Measurements from ENCODE around the gene TRAM2.

Gene TRAM2

GRCh38 chr6:52511572-52512151 is 65.2 kb downstream of the TRAM2 start:
- no peaks in the 10 kb centered on the region for H3K36me3 ChIP-seq (ENCODE audit: low read length)
- no peaks in the 10 kb centered on the region for H3K9me3 ChIP-seq (ENCODE audit: insufficient read depth, low read length)
- no peak overlapping the region for H3K9ac ChIP-seq (ENCODE audit: low read length)
- H3K4me2 ChIP-seq (ENCODE audit: low read depth, low read length, poor library complexity, severe bottlenecking): no peak overlapping the region
- no peak overlapping the region for H3K27ac ChIP-seq (ENCODE audit: low read depth, low read length)
- no peaks in the 10 kb centered on the region for H3F3A ChIP-seq (ENCODE audit: insufficient read depth)
- H3K27me3 ChIP-seq (ENCODE audit: low read length): no peaks in the 10 kb centered on the region
- no peaks in the 10 kb centered on the region for H3K79me2 ChIP-seq (ENCODE audit: insufficient read depth, low read length)
- no peaks in the 10 kb centered on the region for H3K9me2 ChIP-seq (replicated peaks; ENCODE audit: insufficient read depth, low read length)
- no peaks in the 10 kb centered on the region for H4K20me1 ChIP-seq (ENCODE audit: low read depth, low read length)
- H3K4me3 ChIP-seq (ENCODE audit: insufficient read depth, low read length, poor library complexity, severe bottlenecking): no peak overlapping the region
- TF ChIP-seq, protein P1, sequence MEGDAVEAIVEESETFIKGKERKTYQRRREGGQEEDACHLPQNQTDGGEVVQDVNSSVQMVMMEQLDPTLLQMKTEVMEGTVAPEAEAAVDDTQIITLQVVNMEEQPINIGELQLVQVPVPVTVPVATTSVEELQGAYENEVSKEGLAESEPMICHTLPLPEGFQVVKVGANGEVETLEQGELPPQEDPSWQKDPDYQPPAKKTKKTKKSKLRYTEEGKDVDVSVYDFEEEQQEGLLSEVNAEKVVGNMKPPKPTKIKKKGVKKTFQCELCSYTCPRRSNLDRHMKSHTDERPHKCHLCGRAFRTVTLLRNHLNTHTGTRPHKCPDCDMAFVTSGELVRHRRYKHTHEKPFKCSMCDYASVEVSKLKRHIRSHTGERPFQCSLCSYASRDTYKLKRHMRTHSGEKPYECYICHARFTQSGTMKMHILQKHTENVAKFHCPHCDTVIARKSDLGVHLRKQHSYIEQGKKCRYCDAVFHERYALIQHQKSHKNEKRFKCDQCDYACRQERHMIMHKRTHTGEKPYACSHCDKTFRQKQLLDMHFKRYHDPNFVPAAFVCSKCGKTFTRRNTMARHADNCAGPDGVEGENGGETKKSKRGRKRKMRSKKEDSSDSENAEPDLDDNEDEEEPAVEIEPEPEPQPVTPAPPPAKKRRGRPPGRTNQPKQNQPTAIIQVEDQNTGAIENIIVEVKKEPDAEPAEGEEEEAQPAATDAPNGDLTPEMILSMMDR (IDR thresholded peaks at IDR 0.05; ENCODE audit: insufficient read depth, low read length, poor library complexity, severe bottlenecking): no peak
- no peak for TF ChIP-seq EZH2phosphoT487 (conservative IDR thresholded peaks at IDR 0.05; ENCODE audit: low read length)
- H2AFZ ChIP-seq (ENCODE audit: low read depth, low read length, severe bottlenecking): no peak overlapping the region

GRCh38 chr6:52511163-52511562 is 65.7 kb downstream of the TRAM2 start:
- no peak overlapping the region for H3K4me2 ChIP-seq (ENCODE audit: low read depth, low read length, poor library complexity, severe bottlenecking)
- no peak overlapping the region for H3K4me3 ChIP-seq (ENCODE audit: insufficient read depth, low read length, poor library complexity, severe bottlenecking)
- no peaks in the 10 kb centered on the region for H4K20me1 ChIP-seq (ENCODE audit: low read depth, low read length)
- H3K27me3 ChIP-seq (ENCODE audit: low read length): no peaks in the 10 kb centered on the region
- no peak for TF ChIP-seq EZH2phosphoT487 (conservative IDR thresholded peaks at IDR 0.05; ENCODE audit: low read length)
- TF ChIP-seq, protein P1 (IDR thresholded peaks at IDR 0.05; ENCODE audit: insufficient read depth, low read length, poor library complexity, severe bottlenecking): no peak
- no peak overlapping the region for H2AFZ ChIP-seq (ENCODE audit: low read depth, low read length, severe bottlenecking)
- H3K36me3 ChIP-seq (ENCODE audit: low read length): no peaks in the 10 kb centered on the region
- H3K9ac ChIP-seq (ENCODE audit: low read length): no peak overlapping the region
- H3K9me3 ChIP-seq (ENCODE audit: insufficient read depth, low read length): no peaks in the 10 kb centered on the region
- no peaks in the 10 kb centered on the region for H3F3A ChIP-seq (ENCODE audit: insufficient read depth)
- no peaks in the 10 kb centered on the region for H3K79me2 ChIP-seq (ENCODE audit: insufficient read depth, low read length)
- no peaks in the 10 kb centered on the region for H3K9me2 ChIP-seq (replicated peaks; ENCODE audit: insufficient read depth, low read length)
- H3K27ac ChIP-seq (ENCODE audit: low read depth, low read length): no peak overlapping the region

- Histone ChIP-seq H3K9me3 (ENCODE audit: insufficient read depth, low read length) (no peaks in the 10 kb centered on the region), H3F3A (ENCODE audit: insufficient read depth) (no peaks in the 10 kb centered on the region), H3K27me3 (ENCODE audit: low read length) (no peaks in the 10 kb centered on the region), H3K79me2 (ENCODE audit: insufficient read depth, low read length) (no peaks in the 10 kb centered on the region), H3K9ac (ENCODE audit: low read length) (no peak overlapping the region), H3K9me2 (replicated peaks; ENCODE audit: insufficient read depth, low read length) (no peaks in the 10 kb centered on the region), H2AFZ (ENCODE audit: low read depth, low read length, severe bottlenecking) (no peak overlapping the region), H3K36me3 (ENCODE audit: low read length) (no peaks in the 10 kb centered on the region), H3K4me2 (ENCODE audit: low read depth, low read length, poor library complexity, severe bottlenecking) (no peak overlapping the region), H3K27ac (ENCODE audit: low read depth, low read length) (no peak overlapping the region), H3K4me3 (ENCODE audit: insufficient read depth, low read length, poor library complexity, severe bottlenecking) (no peak overlapping the region), H4K20me1 (ENCODE audit: low read depth, low read length) (no peaks in the 10 kb centered on the region)
- TF ChIP-seq, protein P1 (IDR thresholded peaks at IDR 0.05; ENCODE audit: insufficient read depth, low read length, poor library complexity, severe bottlenecking): no peak
- no peak for TF ChIP-seq EZH2phosphoT487 (conservative IDR thresholded peaks at IDR 0.05; ENCODE audit: low read length)
Observed at GRCh38 chr6:52510213-52510562, 66.7 kb downstream of the TRAM2 start.
